ENCODE data around the gene CST7.

CST7 gene

DNA sequence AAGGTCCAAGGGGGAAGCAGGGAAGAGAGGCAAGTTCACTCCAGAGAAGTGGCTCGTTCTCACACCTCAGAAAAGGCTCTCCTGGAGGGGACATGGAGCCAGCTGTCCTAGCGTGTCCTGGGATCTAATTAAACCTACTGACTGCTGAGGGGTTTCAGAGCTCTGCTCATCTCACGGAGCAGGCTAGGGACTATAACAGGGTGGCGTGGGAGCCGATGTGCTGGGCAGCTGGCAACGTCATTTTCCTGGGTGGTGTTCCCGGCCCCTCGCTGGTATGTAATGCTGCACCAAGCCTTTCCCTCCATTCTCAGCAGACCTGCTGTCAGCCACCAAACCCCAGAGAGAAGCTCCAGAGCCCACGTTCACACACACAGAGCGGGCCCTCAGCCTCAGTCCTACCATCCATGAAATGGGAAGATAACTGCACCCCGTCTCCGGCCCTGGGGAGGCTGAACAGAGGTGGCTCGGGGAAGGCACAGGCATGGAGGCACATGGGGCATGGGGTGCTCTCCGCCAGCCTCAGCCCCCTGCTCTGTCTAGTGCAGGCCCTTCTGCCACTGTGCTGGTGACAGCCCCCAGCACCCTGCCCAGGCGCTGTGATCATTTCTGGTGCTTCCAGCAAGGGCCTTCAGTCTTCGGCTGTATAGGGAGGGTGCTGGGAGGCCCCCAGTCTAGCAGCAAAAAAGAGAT lies 1.9 kb downstream of the CST7 start:
- no peak for DNase-seq

DNA sequence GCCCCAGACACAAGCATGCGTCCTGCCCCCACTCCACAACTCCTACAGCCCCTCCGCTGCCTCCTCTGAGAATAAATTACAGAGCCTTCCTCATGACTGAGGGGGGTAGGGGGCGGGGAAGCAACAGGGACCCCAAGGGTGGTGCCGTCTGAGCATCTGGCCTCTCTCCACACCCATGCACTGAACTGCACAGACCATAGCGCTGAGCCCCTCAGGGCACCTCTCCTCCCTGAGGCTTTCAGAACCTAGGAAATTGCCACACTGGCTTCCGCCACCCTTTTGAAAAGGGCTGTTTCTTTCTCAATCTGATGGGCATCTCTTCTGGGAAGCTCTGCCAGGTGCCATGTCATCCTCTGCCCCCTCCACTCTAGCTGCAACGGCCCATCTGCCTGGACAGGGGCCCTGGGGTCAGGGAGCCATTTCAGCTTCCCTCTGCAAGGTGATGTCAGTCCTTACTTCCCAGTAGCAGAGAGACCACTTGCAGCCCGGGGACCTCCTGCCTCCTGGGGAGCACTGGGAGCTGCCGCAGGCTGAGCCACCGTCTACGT lies 2.5 kb downstream of the CST7 start:
- DNase-seq, result no peak

DNA sequence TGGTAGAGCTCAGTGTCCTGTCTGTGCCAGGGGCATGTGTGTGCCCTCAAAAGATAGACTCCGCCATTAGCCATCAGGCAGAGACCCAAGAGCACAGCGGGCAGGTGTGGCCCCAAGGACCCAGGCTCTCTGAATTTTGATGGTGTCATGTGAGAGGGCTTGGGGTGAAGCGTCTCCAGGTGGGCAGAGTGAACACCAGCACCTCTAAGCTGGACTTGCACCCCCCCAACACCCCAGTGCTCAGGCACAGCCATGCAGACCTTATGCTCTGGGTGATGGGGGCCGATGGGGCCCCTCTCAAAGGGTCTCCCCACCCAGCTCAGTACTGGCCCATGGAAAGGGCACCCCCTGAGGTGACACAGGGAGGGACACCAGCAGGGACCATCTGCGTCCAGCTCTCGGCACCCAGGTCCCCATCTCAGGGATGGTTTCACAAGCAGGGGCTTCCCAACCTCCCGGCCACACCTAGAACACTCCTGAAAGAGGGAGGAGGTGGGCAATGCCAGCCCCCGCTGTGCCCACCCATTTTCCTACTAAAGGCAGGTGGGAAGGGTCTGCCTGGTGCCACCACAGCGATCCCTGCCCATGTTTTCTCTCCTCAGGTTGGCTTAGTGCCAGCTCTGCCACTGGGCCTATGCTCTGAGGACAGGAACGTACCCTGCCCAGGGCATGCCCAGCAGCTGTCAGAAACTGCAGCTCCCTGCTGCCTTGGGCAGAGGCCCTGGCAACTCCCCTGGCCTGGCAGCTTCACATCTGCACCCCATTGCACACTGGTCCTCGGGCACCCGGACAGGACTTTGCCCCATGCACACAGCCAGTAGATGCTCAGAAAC lies 3.5 kb downstream of the CST7 start:
- no peak for DNase-seq

DNA sequence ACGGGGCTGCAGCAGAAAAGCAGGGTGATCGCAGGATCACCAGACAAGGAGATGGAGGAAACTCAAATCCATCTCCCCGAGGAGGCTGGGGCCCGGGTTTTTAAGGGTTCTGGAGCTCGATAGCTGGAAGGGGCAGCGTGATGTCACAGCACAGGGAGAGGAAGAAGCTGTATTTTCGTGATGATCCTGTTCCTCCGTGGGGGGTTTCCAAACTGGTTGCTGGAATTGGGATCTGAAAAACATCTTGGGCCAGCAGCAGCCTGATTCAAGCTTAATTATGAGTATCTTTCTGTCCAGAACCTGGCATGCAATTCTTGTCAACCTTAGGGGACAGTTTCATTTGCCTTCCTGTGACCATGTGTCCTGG lies 4.1 kb downstream of the CST7 start:
- DNase-seq, result no peak

DNA sequence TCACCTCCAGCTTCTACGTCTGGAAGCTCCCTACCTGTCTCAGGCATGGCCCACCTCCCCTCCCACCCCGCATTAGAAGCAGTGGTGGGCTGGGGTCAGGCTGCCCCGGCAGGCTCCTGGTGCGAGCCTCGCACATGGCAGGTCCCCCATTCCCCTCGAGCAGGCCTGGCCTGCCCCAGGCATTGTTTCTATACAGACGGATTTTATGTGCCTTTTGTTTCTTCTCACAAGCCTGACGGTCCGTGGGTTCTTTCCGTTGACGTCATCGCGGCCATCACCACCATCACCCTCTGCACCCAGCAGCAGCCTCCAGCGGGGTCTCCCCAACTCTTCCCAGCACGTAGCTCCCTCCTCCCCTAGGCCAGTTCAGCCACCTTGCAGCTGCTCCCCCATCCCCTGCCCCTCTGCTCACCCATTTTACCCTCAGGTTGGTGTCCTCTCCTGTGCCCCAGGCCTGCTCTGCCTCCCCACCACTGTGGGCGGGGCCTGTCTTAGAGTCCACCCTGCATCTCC lies 4.6 kb downstream of the CST7 start:
- DNase-seq, result no peak

DNA sequence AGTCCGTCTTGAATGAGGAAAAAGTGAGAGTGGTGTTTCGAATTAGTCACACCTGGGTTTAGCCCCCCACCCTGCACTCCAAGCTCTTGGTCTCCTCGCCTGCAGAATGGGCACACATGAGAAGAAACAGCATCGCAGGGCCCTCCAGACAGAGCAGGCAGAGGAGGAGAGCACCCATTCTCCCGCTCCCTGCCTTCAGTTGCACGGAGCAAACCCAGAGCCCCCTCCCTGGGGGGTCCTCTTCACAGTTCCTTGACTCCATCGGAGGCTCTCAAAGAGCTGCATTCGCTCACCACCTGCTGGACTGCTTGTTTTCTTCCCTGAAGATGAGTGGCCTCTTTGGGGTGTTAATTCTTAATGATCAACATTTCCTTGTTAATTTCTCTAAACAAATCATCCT lies 5.1 kb downstream of the CST7 start:
- no peak for DNase-seq

DNA sequence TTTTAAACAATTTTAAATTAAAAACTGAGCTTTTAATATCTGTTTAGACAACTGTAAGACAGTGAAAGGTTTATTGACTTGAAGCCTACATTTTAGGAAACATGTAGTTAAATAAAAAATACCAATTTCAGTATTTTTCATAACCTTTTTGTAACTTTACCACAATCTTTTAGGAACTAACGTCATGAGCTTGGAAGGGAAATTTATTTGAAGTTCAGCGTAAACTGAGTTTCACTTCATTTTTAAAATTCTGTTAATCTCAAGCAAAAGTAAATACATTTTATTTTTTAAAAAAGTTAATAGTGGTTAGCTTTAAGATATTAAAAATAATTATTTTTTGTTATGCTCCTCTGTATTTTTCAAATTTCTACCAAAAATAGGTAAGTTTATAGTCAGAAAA lies 5.5 kb downstream of the CST7 start:
- peak; percentile 20 to 32 for DNase-seq

DNA sequence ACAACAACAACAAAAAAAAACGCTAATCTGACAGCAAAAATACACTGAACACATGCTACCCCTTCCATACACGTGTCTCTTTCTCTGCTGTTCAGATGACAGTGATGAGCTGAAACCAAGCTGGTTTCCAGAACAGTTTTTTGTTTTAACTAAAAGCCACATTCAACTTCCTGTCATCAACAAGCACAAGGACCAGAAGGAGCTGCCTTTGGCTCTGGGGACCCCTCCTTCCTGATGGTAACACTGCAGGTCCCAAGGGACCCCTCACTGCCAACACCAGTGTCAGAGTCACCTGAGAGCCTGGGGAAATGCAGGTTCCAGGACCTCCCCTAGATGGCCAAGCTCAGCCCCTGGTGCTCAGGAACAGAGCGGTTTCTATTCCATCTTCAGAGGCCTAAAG lies 6.0 kb downstream of the CST7 start:
- DNase-seq, result no peak

DNA sequence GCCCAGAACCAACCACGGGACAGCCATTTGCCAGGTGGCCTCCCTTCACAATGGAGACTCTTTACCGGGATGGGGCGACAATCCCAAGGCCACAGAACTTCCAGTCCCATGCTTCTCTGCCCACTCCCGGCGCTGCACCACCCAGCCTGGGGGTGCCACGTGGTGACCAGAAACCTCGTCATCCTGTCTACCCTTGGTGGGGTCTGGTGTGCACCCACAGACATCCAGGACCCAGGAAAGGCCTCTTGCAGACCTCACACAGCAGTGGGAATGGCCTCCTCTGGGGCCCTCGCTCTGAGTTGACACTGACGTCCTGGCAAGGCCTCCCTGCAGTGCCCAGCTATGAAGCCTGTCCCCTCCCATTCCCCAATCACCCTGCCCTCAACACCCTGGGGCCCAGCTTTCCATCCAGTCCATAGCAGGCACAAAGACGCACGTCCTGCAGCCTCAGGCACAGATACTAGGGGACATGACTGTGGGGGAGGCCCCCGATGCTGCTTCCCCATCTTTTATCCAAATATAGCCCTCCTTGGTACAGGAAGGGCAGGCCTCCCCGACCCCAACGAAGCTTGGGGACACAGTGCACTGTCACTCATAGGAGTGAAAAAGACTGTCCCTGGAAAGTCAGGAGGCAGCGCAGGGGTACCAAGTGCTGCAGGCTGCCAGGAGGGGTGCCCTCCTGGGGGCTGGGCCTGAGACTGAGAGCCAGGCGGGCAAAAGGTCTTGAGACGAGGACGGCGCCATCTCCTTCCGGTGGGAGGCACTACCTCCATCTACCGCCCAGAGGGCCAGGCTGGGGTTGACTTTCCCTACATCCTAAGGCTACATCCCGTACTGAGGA lies 7.2 kb downstream of the CST7 start:
- no peak for DNase-seq

DNA sequence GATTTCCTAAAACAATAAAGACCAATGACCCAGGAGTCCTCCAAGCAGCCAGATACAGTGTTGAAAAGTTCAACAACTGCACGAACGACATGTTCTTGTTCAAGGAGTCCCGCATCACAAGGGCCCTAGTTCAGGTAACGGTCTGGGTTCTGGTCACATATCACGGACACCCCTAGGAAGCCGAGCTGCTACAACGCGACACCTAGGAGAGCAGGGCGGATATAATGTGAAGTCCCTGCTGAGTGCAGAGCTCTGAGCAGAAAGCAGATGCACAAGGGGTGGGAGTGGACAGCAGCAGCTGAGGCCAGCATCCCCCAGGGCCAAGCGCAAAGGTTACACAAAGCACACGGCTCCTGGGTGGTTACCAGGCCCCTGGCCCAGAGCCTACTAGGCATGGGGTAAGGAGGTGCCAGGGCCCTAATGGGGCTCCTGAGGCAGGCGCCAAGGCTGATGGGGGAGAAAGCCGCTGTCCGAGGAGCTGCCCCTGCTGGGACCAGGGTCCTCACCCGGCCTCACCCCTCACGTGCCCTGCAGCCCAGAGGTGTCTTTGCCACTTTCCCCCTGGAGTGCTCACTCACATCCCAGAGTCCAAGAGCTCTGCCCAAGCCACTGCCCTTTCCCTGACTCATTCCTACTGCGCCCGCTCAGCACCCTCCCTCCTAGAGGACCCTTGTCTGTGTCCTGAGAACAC lies 8.4 kb downstream of the CST7 start:
- DNase-seq, result no peak

DNA sequence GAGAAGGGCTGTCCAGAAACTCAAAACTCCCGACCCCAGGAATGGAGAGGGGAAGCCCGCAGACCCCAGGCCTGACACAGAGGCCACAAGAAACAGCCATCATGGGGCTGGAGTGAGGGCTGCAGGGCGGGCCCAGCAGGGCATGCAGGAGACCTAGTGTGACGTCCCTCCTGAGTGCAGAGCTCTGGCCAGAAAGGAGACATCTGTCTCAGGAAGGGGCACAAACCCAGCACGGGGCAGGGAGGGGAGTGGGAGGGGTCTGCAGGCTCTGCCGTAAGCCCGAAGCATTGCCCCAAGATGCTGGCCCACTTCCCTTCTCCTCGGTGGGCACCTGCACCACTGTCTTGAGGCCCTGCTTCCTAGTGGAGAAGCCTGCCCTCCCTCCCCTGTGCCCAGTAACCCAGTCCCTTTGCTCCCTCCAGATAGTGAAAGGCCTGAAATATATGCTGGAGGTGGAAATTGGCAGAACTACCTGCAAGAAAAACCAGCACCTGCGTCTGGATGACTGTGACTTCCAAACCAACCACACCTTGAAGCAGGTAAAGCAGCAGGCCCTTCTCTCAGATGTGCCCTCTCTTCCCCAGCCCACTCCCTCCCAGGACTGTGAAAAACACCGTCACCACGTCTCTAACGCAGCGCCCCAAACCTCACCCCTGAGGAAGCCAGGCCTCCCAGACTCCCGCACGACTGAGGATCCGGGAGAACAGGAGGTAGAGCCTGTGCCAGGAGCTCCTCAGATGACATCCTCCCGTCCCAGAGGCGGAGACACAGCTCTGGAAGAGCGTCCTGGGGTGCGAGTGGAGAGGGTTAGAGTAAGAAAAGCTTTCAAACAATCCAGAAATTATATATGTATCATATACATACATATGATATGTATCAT lies 9.7 kb downstream of the CST7 start:
- no peak for DNase-seq

DNA sequence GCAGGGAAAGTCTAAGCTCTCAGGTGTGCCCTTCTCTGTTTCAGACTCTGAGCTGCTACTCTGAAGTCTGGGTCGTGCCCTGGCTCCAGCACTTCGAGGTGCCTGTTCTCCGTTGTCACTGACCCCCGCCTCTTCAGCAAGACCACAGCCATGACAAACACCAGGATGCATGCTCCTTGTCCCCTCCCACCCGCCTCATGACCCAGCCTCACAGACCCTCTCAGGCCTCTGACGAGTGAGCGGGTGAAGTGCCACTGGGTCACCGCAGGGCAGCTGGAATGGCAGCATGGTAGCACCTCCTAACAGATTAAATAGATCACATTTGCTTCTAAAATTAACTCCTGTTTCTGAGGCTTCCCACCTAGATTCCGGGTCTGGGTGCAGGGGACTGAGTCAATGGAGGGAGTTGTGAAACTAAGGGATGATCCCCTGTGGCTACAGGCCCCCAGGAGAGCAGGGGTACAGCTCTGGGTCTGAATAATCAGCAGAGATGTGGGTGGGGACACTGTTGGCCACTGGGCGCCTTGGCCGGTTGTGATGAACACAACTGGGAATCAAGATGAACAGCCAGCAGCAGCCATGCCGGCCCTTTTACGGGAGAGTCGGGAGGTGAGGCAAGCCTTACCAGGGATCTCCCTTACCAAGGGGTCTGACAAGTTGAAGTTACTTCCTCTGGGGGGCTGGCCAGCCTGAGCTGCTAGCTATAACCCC lies 10.7 kb downstream of the CST7 start:
- DNase-seq, result no peak

DNA sequence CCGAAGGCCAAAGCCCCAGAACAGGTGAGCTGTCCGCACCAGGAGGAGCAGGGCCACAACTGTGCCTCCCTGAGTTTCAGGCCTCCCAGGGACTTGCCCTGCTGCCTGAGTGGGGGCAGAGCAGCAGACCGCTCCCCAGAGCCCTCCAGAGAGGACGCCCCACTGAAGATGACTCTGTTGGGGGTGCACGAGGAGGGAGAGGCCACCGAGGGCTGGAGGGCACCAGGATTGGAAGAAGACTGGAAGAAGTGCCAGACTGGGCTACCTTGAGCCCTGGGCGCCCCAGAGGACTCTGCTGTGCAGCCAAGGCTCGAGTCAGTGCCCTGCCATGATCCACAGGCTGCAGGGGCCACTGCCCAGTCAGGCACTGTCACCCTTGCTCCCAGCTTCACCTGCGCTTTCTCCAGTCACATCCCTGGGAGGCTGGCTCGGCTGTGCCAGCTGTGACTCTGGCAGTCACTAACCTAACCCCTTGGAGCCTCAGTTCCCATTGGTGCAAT lies 11.3 kb downstream of the CST7 start:
- DNase-seq, result no peak

DNA sequence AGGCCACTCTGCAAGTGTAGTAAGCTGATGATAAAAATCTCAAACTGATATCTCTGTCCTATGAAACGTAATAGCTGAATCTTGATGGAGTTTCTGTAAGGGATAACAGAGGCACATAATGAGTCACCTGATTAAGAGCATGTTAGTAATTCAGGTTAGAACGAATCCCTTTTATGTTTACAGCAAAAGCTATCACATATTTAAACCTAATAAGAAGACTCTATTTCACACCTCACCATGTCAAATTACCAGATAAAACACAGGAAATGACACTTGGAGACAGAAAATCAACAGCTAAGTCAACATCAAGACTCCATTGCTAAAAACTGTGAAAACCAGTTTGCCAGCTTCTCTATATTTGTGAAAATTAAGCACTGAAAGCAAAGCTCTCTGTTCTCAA lies 11.8 kb downstream of the CST7 start:
- DNase-seq, result no peak

DNA sequence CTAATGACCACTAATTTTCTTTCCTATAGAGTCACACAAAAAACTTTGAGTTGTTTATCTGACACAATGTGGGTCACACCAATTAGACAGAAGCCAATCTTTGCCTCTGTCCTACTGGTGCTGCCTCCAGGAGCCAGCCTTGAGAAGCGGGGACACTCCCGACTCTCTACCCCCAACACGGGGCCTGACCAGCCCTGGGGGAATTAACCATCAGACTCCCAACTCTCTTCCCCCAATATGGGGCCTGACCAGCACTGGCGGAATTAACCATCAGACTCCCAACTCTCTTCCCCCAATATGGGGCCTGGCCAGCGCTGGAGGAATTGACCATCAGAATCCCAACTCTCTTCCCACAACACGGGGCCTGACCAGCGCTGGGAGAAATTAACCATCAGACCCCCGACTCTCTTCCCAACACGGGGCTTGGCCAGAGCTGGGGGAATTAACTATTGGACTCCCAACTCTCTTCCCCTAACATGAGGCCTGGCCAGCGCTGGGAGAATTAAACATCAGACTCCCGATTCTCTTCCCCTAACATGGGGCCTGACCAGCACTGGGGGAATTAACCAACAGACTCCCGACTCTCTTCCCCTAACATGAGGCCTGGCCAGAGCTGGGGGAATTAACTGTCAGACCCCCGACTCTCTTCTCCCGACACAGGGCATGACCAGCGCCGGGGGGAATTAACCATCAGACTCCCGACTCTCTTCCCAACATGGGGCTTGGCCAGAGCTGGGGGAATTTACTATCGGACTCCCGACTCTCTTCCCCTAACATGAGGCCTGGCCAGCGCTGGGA lies 12.5 kb downstream of the CST7 start:
- DNase-seq, result no peak

DNA sequence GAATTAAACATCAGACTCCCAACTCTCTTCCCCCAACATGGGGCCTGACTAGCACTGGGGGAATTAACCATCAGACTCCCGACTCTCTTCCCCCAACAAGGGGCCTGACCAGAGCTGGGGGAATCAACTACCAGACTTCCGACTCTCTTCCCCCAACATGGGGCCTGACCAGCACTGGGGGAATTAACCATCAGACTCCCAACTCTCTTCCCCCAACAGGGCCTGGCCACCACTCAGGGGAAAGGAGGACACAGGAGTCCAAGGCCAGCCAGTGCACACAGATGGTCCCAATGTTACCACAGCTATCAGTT lies 13.1 kb downstream of the CST7 start:
- DNase-seq, result no peak

DNA sequence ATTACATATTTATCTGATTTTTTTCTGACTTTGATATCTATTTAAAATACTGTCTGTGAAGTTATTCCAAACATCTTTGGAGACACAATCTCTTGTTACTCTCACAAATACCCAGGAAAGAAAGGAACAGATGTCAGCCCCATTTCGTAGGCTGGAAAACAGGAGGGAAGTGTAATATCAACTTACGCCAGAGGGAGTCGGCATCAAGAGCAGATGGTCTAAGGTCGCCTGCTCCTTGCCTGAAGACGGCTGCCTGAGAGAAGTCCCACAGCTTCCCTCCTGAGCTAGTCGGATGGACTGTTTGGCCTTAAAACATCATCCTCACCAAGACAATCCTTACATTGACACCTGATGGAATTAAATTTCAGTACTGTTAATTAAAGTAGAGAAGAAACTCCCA lies 13.4 kb downstream of the CST7 start:
- DNase-seq, result no peak

DNA sequence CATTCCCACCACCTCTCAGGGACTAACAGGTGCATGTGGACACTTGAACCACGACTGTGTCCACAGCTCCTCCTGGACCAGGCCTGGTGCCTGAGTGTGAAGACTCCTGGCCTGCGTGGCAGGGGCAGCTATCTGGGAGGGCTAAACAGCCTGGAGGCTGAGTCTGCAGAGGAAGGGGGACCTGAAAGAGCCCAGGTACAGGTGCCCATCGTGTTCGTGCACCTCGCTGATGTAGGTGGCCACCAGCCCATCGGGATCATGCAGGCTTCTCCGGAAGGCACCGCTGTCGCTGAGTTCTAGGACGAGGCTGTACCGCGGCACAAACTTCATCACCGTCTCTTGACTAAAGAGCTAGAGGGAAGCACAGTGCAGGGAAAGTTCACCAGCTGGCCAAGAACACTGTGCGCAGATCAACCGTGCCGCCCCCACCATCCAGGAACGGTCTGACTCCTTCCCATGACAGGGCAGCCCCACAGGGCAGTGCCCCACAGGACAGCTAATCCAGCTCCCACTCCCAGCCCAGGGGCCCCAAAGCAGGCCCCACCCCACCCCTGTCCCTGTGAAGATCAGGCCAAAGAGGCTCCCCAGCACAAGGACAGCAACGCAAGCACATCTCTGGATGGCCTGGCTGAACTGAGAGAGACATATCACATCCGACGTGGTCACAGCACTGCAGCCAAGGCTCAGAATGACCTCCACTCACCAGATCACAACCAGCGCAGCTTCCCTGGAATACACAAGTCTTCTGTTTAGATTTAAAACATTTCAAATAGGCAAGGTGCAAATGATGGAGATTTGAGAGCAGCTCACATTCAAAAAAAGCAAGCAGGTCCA lies 14.8 kb downstream of the CST7 start:
- no peak for DNase-seq

DNA sequence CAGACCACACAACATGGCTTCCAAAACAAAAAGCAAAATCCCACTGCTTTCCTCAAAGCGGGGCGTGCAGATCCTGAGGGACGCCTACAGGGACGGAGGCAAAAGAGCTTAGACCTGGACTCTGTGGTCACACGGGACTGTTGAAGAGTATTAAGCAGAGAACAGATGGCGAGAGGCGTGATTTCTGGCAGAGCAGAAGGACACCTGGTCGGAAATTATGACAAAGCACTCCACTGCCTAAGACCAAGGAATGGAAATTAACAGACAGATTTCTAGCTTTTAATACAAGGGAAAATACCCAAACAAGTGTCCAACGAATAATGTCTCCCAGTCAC lies 15.4 kb downstream of the CST7 start:
- no peak for DNase-seq
